ENCODE data around the gene KAZN.

The KAZN gene

GRCh38 chr1:14590411-14591180 is 7.9 kb upstream of the KAZN start:
- DNase-seq = no peak

- no peak for DNase-seq
Observed at GRCh38 chr1:14591600-14591999, 6.9 kb upstream of the KAZN start.

- DNase-seq = no peak
Observed at GRCh38 chr1:14592004-14592631, 6.4 kb upstream of the KAZN start.

GRCh38 chr1:14593302-14593701 is 5.2 kb upstream of the KAZN start:
- DNase-seq = no peak

GRCh38 chr1:14594045-14594444 is 4.4 kb upstream of the KAZN start:
- no peak for DNase-seq

- no peak for DNase-seq
Observed at GRCh38 chr1:14596591-14596990, 1.9 kb upstream of the KAZN start.

GRCh38 chr1:14597343-14598006 is 1.0 kb upstream of the KAZN start:
- DNase-seq = no peak

GRCh38 chr1:14598007-14598497 is 433 bp upstream of the KAZN start:
- no peak for DNase-seq

- DNase-seq = no peak
Observed at GRCh38 chr1:14599183-14599791, 802 bp downstream of the KAZN start.

GRCh38 chr1:14599800-14600199 is 1.3 kb downstream of the KAZN start:
- DNase-seq = no peak

GRCh38 chr1:14600405-14601112 is 2.1 kb downstream of the KAZN start:
- DNase-seq = no peak

- DNase-seq = no peak
Observed at GRCh38 chr1:14602136-14602535, 3.7 kb downstream of the KAZN start.

- no peak for DNase-seq
Observed at GRCh38 chr1:14603645-14604044, 5.2 kb downstream of the KAZN start.

GRCh38 chr1:14604414-14604813 is 5.9 kb downstream of the KAZN start:
- DNase-seq = no peak

- DNase-seq = no peak
Observed at GRCh38 chr1:14605945-14606344, 7.5 kb downstream of the KAZN start.

- DNase-seq = no peak
Observed at GRCh38 chr1:14606632-14607031, 8.1 kb downstream of the KAZN start.

- DNase-seq = no peak
Observed at GRCh38 chr1:14607295-14607694, 8.8 kb downstream of the KAZN start.

GRCh38 chr1:14608308-14608707 is 9.8 kb downstream of the KAZN start:
- DNase-seq = no peak

- DNase-seq = no peak
Observed at GRCh38 chr1:14610761-14611160, 12.3 kb downstream of the KAZN start.

- DNase-seq = no peak
Observed at GRCh38 chr1:14611792-14612191, 13.3 kb downstream of the KAZN start.

GRCh38 chr1:14612256-14612655 is 13.8 kb downstream of the KAZN start:
- no peak for DNase-seq

- DNase-seq = no peak
Observed at GRCh38 chr1:14613926-14614325, 15.4 kb downstream of the KAZN start.

- no peak for DNase-seq
Observed at GRCh38 chr1:14614341-14614740, 15.9 kb downstream of the KAZN start.

Data from Kasumi-1 (cell line).